Adrenal gland (tissue), 5 donors: ENCODE measurements around the gene ST6GALNAC3.

Source experiments
- CTCF ChIP-seq, 6 experiments: fragments of 450-650 bp in 4 of 6; fragments of 200-600 bp in 2 of 6; sonication (generic) in 1 of 6; IDR thresholded peaks; 1 replicate in 5 of 6; 2 replicates in 1 of 6; pipeline versions ENCODE4 v1.5.1 to v1.8.0; 2016 to 2021; ENCODE audit warnings: antibody characterized with exemption in 6 of 6, mild to moderate bottlenecking in 2 of 6, moderate library complexity in 1 of 6
- POLR2A ChIP-seq, 2 donors: fragments of 450-650 bp; IDR thresholded peaks; one replicate each; pipeline ENCODE4 v1.6.1; 2017; ENCODE audit warnings: antibody characterized with exemption in 2 of 2, mild to moderate bottlenecking in 2 of 2, moderate library complexity in 1 of 2
- donor health status: DM: no; HTN: no; CAD: no.

GRCh38 chr1:76668046-76668445, 593.5 kb downstream of the ST6GALNAC3 start:
- TF ChIP-seq CTCF (IDR thresholded peaks at IDR 0.05) (no peak), POLR2A (IDR thresholded peaks at IDR 0.05) (no peak)
